Activated CD8-positive, alpha-beta memory T cell treated with anti-CD3 and anti-CD28 coated beads, Interleukin-2, amount 50 U/mL, for 48 hours (primary cell): ENCODE data around the gene TTC34.

ENCODE experiments used
- DNase-seq: peaks from one replicate; pipeline ENCODE4 v3.0.0-alpha.2; 2020

The TTC34 gene, protein sequence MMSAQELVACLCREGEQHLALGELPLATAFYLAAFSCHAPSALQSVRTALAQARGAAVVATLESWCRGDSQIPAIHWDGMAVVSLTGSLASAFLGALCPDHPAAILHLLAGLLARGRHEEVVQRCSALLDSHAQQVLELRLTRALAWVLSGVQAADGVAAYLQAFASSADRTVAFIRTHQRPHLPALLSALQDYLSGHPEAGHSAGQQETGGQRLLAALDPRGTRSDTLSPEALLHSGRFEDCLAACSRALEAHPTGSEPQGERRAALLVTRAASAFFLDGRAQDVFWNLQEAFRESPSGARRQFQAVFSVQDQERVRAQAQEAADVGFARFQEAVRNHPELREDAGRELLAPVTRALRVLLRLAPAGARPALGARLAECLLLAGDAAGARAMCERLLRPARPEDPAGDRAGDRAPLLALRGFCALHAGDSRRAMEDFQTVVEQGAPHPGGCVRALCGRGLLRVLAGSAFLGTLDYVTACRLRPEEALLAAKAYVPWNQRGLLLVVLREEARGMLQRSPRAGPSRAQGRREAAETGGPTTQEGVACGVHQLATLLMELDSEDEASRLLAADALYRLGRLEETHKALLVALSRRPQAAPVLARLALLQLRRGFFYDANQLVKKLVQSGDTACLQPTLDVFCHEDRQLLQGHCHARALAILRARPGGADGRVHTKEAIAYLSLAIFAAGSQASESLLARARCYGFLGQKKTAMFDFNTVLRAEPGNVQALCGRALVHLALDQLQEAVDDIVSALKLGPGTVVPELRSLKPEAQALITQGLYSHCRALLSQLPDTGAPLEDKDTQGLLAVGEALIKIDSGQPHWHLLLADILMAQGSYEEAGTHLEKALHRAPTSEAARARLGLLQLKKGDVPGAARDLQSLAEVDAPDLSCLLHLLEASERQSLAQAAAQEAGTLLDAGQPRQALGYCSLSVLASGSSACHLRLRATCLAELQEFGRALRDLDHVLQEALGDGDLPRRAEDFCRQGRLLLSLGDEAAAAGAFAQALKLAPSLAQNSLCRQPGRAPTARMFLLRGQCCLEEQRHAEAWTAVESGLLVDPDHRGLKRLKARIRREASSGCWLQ

DNA sequence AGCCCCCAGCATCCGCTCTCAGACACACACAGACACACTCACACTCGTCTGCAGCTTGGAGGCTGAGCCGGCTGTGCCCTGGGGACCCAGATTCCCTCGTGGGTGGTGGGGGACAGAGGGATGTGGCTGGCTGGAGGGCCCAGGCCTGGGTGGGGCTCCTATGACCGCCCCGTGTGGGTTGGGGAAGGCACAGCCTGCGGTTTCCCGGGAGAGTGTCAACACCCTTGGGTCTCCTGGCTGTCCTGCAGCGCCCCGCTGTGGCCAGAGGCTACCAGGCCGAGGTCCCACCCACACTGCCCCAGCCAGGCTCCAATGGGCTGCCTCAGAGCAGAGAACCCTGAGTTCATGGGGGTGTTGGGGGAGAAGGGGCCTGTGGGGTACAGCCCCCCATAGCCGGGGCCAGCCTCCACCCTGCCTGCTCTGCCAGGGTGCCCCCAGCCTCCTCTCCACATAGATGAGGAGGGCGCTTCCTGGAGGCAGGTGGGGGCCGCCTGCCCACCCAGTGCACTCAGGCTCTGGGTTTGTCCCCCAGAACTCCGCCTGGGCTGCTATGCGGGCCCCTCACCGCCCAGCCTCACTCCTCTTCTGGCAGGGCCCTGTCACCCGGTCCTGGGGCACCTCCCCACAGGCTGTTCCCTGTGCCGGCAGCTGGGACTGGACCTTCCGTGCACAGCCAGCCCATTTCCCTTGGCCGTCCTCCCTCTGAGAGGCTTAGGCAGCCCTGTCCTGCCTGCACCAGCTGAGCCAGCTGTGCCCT lies at the start of gene TTC34:
Gene TTC34, minus strand, starts transcription at position 159 of the 757 bp plus-strand sequence. CDS start 866 bp downstream, outside the sequence.
- DNase-seq = peak; percentile 74

DNA sequence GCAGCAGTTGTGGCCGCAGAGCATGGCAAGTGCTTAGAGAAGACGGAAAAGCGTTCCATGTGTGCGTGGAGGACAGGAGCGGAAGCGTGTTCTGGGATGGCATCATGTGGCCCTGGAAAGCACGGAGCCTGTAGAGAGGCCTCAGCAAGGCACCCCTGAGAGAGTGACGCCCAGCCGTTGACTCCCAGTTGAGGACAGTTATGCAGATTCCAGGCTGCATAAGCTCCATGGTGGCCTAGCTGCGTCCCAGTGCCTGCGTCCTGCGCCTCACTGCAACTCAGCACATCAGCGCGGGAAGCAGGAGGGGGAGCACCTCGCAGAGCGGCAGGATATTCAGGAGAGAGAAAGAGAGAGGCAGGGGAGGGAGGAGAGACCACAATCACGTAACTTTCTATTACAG lies 49.0 kb upstream of the TTC34 start:
- DNase-seq = no peak

DNA sequence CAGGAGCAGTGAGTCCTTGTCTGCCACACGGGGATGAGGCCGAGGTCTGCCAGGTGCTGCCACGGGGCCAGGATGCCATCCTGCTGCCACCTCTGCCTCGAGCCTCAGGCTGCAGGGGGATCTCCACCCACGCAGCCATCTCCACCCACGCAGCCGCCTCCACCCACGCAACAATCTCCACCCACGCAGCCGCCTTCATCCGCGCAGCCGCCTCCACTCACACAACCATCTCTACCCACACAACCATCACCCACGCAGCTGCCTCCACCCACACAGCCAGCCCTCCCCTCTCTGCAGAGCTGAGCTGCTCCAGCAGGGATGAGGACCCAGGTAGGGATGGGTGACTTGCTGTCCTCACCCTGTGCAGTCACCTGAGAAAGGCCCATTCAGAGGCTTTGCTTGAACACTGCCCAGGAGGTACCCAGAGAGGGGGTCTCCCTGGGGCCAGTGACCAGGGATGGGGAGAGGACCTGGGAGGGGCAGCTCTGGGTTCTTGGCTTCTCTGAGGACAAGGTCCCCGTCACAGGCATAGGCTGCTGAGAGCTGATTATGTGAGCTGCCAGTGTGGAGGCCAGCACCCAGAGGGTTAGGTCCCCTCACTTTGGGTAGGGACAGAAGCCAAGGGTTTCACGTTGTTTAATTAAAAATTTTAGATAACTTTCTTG lies 46.6 kb upstream of the TTC34 start:
- no peak for DNase-seq

DNA sequence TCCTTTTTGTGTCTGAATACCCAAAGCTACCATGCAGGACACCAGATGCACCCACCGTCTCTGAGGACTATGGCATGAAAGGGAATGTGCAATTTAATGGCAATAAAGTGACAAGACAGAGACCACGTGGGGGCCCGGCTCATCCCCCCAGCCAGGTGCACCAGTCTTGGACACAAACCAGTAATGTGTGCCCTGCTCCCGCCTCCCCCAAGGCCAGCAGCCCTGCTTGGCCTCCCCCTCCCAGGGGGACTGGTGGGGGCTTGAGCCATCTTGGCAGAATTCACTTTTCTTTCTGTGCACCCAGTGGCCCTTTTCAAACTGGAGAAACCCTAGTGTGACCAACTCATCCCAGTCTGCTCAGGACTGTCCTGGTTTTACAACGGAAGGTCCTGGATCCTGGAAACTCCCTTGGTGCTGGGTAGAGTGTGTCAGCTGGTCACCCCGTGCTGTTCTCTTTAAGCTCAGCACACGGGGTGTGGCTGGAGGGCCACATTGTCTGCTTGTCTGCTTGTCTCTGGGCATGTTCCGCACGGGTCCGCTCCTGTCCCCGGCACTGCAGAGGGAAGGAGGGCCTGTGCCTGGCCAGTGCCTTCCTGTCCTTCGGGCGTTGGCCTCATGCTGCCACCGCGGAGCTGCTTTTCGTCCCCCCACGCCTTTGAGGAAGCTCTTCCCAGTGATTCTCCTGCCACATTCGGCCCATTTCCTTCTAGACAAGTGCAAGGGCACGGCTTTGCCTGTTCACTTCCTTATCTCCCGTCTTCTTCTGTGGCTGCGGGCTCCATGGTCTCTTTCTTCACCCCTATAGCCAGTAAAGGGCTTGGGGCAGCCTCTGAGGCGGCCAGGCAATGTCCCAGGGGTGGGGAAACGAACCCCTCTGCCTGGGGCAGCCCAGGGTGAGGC lies 45.8 kb upstream of the TTC34 start:
- DNase-seq = no peak

DNA sequence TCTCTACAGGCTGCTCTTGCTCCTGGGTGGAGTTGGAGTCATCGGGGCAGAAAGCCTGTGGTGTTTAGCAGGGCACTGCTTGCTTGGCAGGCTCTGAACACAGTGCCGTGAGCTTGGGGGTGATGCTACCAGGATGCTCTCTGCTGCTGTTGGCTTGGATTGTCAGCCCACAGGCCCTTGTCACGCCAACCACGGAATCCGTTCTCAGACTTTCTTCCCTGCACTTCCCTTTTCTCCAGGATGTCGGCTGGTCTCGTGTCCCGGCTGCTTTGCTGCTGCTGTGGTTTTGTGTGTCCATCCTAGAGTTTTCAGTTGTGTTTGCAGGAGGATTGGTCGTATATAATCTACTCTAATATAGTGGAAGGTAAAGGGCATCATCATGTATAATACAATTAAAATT lies 44.4 kb upstream of the TTC34 start:
- DNase-seq = no peak

DNA sequence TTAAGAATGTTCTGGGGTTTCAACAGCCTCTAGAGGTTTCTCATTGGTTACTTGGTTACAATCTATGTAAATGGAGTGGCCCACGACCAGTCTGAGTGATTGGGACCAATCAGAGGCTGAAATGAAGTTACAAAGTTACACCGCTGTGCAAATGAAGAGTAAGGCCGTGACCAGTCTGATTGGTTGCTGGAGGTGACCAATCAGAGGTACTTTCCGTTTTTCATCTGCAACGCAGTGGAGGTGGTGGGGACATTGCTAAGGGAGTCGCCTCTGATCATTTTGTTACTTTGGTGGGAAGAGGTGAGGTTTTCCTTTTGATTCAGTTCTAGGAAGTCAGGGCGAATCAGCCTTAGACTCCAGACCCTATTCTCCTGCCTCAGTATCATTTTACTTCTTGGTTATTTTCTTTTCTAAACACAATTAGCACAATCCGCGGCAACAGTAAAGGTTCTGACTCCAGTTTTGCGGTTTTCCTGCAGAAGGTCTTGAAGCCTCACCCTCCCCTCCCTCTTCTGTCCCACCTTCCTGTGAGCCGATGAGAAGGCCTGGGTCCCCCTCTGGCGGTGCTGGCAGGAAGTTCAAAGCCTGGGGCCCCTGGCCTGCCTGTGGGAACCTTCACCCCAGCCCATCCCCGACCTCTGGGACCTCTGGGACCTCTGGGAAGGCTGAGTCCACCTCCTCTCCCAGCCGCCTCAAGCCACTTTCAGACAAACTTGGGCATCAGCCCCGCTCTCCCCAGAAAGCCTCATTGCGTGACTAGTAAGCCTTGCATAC lies 38.7 kb upstream of the TTC34 start:
- peak; percentile 74 for DNase-seq

DNA sequence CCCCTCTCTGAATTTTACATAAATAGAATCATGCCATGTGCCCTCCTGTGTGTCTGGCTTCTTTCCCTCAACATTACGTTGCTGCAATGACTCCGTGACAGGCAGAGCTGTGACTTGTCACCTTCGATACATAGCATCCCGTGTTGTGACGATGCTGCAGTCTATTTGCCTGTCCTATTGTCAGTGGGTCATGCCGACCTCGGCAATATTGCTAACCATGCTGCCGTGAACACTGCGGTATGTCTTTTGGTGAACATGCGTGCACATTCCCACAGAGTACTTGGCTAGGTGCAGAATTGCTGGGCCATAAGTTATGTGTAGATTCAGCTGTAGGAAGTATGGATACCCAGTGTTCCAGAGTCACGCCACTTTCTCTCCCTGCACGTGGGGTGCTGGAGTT lies 36.3 kb upstream of the TTC34 start:
- no peak for DNase-seq

DNA sequence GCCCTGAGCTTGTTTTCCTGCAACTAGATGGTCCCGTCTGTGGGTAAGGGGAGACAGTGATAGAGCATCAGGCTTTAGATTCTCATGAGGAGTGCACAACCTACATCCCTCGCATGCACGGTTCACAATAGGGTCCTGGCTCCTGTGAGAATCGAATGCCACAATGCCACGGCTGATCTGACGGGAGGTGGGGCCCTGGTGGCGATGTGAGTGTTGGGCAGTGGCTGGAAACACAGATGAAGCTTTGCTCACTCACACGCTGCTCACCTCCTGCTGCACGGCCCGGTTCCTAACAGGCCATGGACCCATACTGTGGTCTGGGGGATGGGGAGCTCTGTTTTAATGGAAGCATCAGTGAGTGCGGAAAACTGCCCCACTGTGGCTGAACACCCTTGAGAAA lies 35.8 kb upstream of the TTC34 start:
- no peak for DNase-seq

DNA sequence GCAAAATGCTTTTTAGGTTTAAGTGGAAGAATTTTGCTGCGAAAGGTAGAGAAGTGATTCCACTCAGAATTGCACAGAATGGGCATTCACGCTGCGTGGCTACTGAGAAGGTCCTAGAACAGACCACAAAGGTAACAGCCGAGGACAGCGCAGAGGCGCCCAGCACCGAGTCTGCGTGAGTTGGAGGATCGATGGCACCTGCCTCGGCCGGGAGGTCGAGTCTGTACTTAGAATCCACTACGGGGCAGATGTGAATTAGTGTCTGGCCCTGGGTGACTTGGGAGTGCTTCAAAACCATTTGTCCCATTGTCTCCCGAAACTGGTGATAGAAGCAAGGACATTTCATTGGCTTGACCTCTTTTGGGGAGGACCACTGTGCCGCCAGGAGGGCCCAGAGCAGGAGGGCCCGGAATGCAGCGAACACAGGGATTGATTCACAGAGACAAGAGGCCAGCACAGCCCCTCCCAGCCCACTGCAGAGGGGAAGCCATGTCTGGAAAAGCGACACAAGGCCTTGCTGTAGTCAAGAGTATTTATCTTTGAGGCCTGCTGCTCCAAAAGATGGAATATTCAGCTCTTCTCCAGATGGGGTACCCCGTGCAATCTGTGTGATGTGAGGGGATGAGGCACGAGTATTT lies 35.0 kb upstream of the TTC34 start:
- no peak for DNase-seq

DNA sequence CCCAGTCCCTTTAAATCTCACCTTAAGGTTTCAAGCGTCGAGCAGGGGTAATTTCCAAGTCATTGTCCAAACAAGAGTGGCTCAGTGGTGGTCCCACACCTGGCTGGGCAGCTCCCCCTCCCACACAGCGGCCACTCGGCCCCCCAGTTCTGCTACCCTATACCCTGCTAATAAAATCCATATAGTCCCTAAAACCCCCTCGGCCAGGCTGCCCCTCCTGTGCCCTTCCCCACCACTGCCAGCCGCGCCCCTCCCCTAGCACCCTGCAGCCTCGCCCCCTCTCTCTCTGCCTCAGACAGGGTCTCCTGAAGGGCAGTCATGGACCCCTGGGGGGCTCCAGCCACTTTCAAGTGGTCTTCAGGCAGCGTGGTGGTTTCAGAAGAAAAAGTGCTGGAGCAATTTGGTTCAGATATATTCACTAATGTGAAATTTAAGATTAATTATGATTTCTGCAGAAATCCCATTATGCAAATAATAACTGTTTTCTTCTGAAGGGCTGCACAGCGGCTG lies 34.2 kb upstream of the TTC34 start:
- DNase-seq = no peak

DNA sequence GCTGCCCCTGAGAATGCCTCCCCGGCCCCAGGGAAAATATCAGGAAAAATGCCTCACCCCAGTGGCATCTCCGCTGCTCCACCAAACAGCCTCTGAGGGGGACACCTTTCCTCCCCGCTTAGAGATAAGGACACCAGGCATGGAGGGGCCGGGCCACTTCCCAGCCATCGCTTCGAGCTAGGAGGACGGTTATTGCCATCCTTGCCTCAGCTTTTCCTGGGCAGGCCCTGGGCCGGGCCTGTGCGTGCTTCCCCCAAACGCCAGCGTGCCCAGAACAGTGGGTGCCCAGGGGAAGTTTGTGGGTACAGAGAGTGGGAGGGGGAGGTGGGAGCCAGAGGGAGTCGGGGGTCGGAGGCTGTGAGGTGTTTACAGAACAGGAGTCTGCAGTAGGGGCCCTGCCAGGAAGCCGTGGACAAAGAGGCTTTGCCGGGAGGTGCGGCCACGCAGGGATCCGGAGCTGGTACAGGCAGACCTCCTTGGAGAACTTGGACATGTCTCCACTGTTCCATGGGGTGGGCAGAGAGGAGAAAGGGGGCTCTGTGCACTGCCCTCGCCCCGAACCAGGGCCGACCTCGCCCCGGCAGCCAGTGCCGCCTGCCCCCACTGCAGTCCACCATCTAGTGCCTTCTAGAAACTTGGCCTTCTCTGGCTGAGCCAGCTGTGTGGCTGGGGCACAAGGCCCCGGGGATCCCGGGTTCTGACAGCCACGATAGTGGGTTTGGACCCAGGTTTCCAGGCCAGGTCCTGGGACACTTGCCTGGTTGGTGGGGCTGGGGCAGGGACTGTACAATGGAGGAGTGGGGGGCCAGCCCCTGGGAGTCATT lies 33.5 kb upstream of the TTC34 start:
- no peak for DNase-seq

DNA sequence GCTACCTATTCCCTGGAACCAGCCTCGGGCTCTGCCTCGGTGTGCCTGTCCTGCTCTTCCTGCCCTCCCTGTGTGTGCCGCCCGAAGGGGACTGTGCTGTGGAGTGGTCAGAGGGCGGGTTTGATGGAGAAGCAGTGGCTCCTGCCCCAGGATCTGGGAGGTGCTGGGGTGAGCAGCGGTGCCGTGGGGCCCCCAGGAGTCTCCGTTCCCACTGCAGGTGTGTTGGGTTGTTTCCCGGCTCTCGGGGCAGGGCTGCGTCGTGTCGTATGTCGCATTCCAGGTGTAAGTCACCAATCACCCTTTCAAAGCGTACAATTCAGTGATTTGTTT lies 32.6 kb upstream of the TTC34 start:
- no peak for DNase-seq

DNA sequence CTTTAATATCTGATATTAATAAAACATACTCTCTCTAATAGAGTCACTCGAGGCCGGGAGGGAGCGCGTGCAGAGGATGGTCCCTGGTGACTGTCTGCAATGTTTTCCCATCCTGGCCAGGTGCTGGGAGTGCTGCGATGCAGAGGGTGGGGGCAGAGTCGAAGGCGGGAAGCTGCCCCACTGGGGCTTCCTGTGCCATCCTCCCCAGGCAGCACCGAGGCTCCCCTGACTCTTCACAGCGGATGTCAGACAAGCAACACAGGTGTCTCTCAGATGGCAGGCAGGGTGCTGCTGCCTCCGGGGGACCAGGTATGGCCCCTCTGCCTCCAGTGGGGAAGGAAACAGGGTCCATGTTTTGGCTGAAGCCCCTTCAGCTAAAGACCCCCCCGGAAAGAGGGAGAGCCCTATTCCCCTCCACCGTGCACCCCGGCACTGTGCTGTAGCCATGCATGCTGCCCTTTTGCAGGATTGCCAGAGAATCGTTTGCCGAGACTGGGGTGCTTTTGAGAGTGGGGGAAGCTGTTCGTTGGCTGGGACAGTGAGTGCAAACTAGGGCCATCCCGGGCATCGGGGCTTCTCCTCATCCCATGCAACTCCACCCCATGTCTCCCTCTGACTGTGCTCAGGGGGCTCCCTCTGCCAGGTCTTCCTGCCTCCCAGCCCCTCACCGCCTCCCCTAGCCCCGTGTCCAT lies 32.1 kb upstream of the TTC34 start:
- DNase-seq = no peak

DNA sequence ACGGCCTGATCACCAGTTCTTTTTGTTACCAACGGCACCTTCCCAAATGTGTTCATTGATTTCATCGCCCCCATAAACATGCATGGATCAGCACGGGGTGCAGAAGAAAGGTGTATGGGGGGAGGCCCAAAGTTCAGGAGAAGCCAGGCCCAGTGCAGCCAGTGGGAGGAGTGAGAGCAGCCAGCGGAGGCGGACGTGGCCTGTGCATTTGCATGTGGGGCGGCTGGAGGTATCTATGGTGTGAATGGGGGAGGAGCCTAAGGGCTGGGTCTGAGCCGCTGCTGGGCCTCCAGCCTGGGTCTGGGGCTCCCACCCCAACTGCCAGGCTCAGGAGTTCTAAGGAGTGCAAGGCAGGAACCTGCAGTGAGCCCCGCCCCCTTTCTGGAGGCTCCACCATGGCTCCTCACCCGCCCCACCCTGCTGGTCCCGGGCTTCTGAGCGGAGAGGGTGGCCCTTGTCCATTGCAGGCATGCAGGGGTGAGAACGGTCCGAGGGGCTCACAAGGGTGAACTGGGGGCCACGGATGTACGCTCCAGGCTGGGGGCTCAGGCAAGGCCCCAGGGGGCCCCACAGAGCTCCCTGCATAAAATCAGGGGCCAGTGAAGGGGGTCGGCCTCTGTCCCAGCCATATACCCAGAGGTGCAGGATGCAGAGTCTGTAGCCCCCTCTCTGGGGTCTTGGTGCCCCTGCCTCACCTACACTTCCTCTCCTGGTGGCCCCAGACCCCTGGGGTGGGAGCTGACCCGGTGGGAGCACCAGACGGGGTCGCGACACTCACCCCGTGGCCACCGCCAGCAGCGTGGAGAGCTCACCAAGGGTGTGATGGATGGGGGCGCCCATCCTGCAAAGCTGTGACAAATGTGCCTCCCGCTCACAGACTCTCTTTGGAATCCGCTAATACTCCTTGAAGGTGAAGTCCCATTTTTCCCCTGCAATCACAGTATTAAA lies 31.3 kb upstream of the TTC34 start:
- no peak for DNase-seq

DNA sequence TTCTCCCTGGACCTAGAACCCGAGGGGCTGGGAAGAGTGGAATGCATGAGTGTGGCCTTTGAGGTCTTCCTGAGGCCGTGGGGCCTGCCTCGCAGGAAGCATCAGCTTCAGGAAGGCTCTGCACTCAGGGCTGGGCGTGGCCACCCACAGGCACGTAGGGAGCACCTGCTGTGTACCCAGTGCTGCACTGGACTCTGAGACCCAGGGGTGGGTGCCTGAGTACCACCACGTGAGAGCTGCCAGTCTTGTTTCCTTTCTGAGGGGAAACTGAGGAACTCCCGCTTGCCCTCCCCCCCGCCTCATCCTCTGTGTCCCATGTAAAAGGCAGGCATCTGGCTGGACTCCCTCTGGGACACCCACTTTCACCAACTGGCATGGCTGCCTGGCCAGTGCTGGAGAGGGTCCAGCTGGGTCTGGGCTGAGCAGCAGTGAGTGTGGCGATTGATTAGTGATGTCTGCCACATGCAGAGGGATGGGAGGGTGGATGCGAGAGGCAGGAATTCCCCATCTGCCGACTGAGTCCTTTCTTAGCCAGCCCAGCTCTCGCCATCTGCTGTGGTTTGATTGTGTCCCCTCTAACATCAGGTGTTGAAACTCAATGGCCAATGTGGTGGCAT lies 30.2 kb upstream of the TTC34 start:
- no peak for DNase-seq

DNA sequence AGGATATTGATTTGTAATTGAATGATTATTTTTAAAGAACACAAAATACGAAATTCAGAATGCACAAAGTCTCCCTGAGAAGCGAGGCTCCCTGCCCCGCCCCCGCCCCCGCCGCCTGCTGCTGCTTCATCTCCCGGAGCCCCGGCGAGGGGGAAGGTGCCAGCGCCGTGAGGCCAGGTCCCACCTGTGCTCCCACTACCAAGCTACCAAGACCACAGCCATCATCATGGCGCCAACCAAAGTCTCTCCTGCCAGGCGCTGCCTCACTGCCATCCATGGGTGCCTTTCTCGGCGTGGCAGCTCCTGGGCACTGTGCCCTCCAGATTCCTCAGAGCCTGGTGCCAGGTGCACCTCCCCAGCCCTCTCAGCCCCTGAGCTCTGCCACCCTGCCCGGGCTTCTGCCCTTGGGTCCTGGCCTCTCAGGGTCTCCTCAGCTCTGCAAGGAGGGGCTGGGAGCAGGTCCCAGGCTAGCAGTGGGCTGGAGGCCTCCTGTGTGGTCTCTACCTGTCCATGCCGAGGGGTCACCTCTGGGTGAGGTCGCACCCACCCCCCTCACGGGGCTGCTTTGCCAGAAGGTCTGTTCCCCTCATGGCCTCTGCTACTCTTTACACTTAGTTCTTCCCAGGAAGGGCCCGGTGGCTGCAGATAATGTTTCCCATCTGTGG lies 29.4 kb upstream of the TTC34 start:
- DNase-seq = no peak
